Stomach (tissue), 9 donors: ENCODE data around the gene ALKBH2. TPM values are rescaled to one million over a fixed set of nuclear protein-coding genes. Genes with fewer than 3 reads are reported as not detected.

Experiments used
- DNase-seq, 2 donors: peaks; one replicate each; pipeline versions ENCODE4 v3.0.0 to v3.0.0-alpha.2; 2013 to 2019
- H3K27ac ChIP-seq, 5 donors: fragments of 200-600 bp in 4 of 5; sonication (generic) in 4 of 5; one replicate each; pipeline ENCODE4 v1.5.1; 2013 to 2019; ENCODE audit warnings: mild to moderate bottlenecking in 1 of 5, moderate library complexity in 1 of 5
- H3K27me3 ChIP-seq, 3 donors: fragments of 200-600 bp; sonication (generic); one replicate each; pipeline ENCODE4 v1.5.1; 2017 to 2019; ENCODE audit warnings: mixed run types in 1 of 3
- H3K36me3 ChIP-seq, 4 donors: fragments of 200-600 bp; sonication (generic); 1 replicate in 3 of 4; 2 replicates in 1 of 4; pipeline ENCODE4 v1.5.1; 2016 to 2019
- H3K4me1 ChIP-seq, 4 donors: fragments of 200-600 bp; sonication (generic); one replicate each; pipeline ENCODE4 v1.5.1; 2016 to 2019
- H3K4me3 ChIP-seq, 4 donors: fragments of 200-600 bp; sonication (generic) in 3 of 4; one replicate each; pipeline ENCODE4 v1.5.1; 2016 to 2019; ENCODE audit warnings: mild to moderate bottlenecking in 1 of 4
- H3K9me3 ChIP-seq, 4 donors: fragments of 200-600 bp; sonication (generic); one replicate each; pipeline ENCODE4 v1.5.1; 2016 to 2019
- CTCF ChIP-seq, 7 experiments: fragments of 450-650 bp in 4 of 7; fragments of 200-600 bp in 3 of 7; sonication (generic) in 3 of 7; IDR thresholded peaks; one replicate each; pipeline ENCODE4 v1.5.1; 2016 to 2019; ENCODE audit warnings: antibody characterized with exemption in 7 of 7, control low read depth in 2 of 7, mild to moderate bottlenecking in 1 of 7
- EP300 ChIP-seq: sonication (generic); formaldehyde crosslinking; IDR thresholded peaks from one replicate; pipeline ENCODE4 v1.6.1; 2017; ENCODE audit warnings: antibody characterized with exemption
- POLR2A ChIP-seq, 4 donors: fragments of 450-650 bp; IDR thresholded peaks; one replicate each; pipeline ENCODE4 v1.6.1; 2016; ENCODE audit warnings: antibody characterized with exemption in 4 of 4, control low read depth in 2 of 4, mild to moderate bottlenecking in 1 of 4, moderate library complexity in 1 of 4
- POLR2AphosphoS5 ChIP-seq, 3 donors: sonication (generic); formaldehyde crosslinking; IDR thresholded peaks; one replicate each; pipeline ENCODE4 v1.6.1; 2016; ENCODE audit warnings: antibody characterized with exemption in 3 of 3
- WGBS, 5 donors: extraction: QIAGEN DNeasy Blood & Tissue Kit in 3 of 5; methylation state at CpG; one replicate each; pipeline versions ENCODE4 v1.1.5 to v1.1.7; 2013 to 2018; 5-methylcytosine and 5-hydroxymethylcytosine counted together
- intact Hi-C: fragments of 100-400 bp; cut with DNase I; formaldehyde crosslinking; loops from one replicate; pipeline ENCODE4 v1.15.1; 2023; ENCODE audit warnings: low total_unique reads
- polyA plus RNA-seq, 3 donors: library from polyadenylated mRNA; stranded (reverse); fragments of 200-250 nt; gene quantifications; one replicate each; pipeline ENCODE4 v1.2.3, GENCODE V29; 2013
- total RNA-seq, 5 donors: library from RNA; depleted of rRNA; stranded (reverse); fragments of >200 nt; gene quantifications; one replicate each; pipeline versions ENCODE4 v1.1.0 to v1.2.3, GENCODE V29; 2014 to 2016
- donor health status: healthy with polysubstance abuse.
- donor health status: Bipolar disorder and iron deficiency.
- donor health status: healthy.

The ALKBH2 gene
- total and polyA plus RNA-seq, 8 donors: 12.3 to 33.3 (median 22.3) TPM; not detected in 1

GRCh38 chr12:109098651-109099050 lies 5.4 kb upstream of the ALKBH2 start:
- no peak for DNase-seq
- H3K4me1 ChIP-seq: peaks cover 21 to 50% (median 34%) of the 10 kb centered on the region in 4 donors
- H3K27me3 ChIP-seq: no peaks in the 10 kb centered on the region
- H3K9me3 ChIP-seq: no peaks in the 10 kb centered on the region
- H3K27ac ChIP-seq: peak overlapping the region; percentile 87 to 94 (median 90)
- H3K36me3 ChIP-seq: peaks cover 9 to 30% (median 25%) of the 10 kb centered on the region in 4 donors
- intact Hi-C loops: no loop called here
- 2 to 5% (median 4%) methylated on average over 8 of the region's 8 CpGs for WGBS, 5 donors
- H3K4me3 ChIP-seq: peak overlapping the region; percentile 68 to 92 (median 73)
- TF ChIP-seq POLR2AphosphoS5 (IDR thresholded peaks at IDR 0.05): no peak
- TF ChIP-seq CTCF (IDR thresholded peaks at IDR 0.05): no peak
- TF ChIP-seq EP300: no peak
- no peak for TF ChIP-seq POLR2A (IDR thresholded peaks at IDR 0.05)

GRCh38 chr12:109098183-109098604 lies 4.9 kb upstream of the ALKBH2 start:
- Histone ChIP-seq H3K4me3 (peak overlapping the region; percentile 68 to 92 (median 73)), H3K27ac (peak overlapping the region; percentile 87 to 94 (median 90)), H3K36me3 (peaks cover 7 to 26% (median 20%) of the 10 kb centered on the region in 4 donors), H3K27me3 (no peaks in the 10 kb centered on the region), H3K4me1 (peaks cover 23 to 53% (median 38%) of the 10 kb centered on the region in 4 donors), H3K9me3 (no peaks in the 10 kb centered on the region)
- WGBS, 5 donors: 0 to 1% (median 0%) methylated on average over 5 to 32 of the region's 32 CpGs
- DNase-seq: peak in 1 of 2 donors; percentile 65
- TF ChIP-seq POLR2A (IDR thresholded peaks at IDR 0.05): no peak
- TF ChIP-seq POLR2AphosphoS5 (IDR thresholded peaks at IDR 0.05): peak in 2 of 3 donors; percentile 36 to 45
- intact Hi-C loops: no loop called here

- no peaks in the 10 kb centered on the region for H3K27me3 ChIP-seq
- peak; percentile 98 to 99 for DNase-seq
- peak within 1 kb of the TSS; percentile 87 to 94 (median 90) for H3K27ac ChIP-seq
- no peaks in the 10 kb centered on the region for H3K9me3 ChIP-seq
- WGBS, 5 donors: 0 to 1% (median 1%) methylated on average over 31 to 71 of the region's 71 CpGs; no CpG with 5 or more reads in 1 of the 5 donors
- peaks cover 7 to 20% (median 14%) of the 10 kb centered on the region in 4 donors for H3K36me3 ChIP-seq
- TF ChIP-seq POLR2AphosphoS5 (IDR thresholded peaks at IDR 0.05) (no peak), POLR2A (IDR thresholded peaks at IDR 0.05) (no peak), CTCF (IDR thresholded peaks at IDR 0.05) (no peak), EP300 (no peak)
- H3K4me1 ChIP-seq: peaks cover 24 to 59% (median 43%) of the 10 kb centered on the region in 4 donors
- peak within 1 kb of the TSS; percentile 68 to 92 (median 73) for H3K4me3 ChIP-seq
- intact Hi-C loops: no loop called here
Observed at GRCh38 chr12:109097435-109098182, 4.3 kb upstream of the ALKBH2 start, which contains the start of gene UNG. Gene UNG (plus strand): TSS chr12:109097597. CDS start chr12:109097680, 83 bp downstream.

DNA sequence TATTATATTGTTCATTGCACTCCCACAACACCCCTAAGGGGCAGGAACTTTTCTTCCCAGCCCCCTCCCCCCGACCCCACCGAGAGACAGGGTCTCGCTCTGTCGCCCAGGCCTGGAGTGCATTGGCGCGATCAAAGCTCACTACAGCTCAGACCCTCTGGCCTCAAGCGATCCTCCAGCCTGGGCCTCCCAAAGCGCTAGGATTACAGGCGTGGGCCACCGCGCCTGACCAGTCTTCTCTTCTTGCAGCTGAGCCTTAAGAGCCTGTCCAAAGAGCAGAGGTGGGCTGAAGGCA lies 3.8 kb upstream of the ALKBH2 start:
- no peaks in the 10 kb centered on the region for H3K27me3 ChIP-seq
- DNase-seq: no peak
- intact Hi-C loops: no loop called here
- peaks cover 7 to 14% (median 9%) of the 10 kb centered on the region in 4 donors for H3K36me3 ChIP-seq
- H3K27ac ChIP-seq: no peak overlapping the region
- peak overlapping the region in 3 of 4 donors; percentile 72 to 92 (median 74) for H3K4me3 ChIP-seq
- WGBS, 5 donors: 26 to 56% (median 37%) methylated on average over 6 to 11 of the region's 11 CpGs
- peaks cover 30 to 61% (median 48%) of the 10 kb centered on the region in 4 donors for H3K4me1 ChIP-seq
- H3K9me3 ChIP-seq: no peaks in the 10 kb centered on the region
- TF ChIP-seq POLR2A (IDR thresholded peaks at IDR 0.05): no peak
- no peak for TF ChIP-seq CTCF (IDR thresholded peaks at IDR 0.05)
- no peak for TF ChIP-seq POLR2AphosphoS5 (IDR thresholded peaks at IDR 0.05)
- no peak for TF ChIP-seq EP300
